Hematopoietic multipotent progenitor cell treated with erythropoietin and hydrocortisone succinate and interleukin-3 and kit ligand, for 8 days (in vitro differentiated cells): ENCODE results near the gene DUOXA2.
"Not testable (repeated sequence)": the region's sequence is repeated elsewhere in the genome, so short reads cannot be mapped to it uniquely, and the experiment has no call there.

Source experiments
- DNase-seq: peaks from one replicate; pipeline ENCODE4 v3.0.0-alpha.2; 2015

Gene DUOXA2

DNA sequence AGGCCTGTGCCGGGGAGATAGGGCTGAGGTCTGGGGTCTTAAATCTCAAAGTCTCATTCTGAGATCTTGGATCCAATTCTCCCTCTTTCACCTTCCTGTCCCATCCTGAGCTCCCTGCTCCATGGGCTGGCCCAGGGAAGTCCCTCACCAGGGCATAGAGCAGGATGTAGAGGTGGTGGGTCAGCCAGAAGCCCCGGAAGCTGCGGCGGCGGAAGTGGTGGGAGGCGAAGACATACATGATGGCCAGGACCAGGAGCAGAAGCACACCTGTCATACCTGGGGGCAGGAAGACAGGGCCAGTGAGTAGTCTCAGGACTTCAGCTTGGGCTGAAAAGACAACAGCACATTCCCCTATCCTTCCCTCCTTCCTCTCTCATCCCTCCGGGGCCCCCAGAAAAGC lies 16.7 kb upstream of the DUOXA2 start:
- no peak for DNase-seq

DNA sequence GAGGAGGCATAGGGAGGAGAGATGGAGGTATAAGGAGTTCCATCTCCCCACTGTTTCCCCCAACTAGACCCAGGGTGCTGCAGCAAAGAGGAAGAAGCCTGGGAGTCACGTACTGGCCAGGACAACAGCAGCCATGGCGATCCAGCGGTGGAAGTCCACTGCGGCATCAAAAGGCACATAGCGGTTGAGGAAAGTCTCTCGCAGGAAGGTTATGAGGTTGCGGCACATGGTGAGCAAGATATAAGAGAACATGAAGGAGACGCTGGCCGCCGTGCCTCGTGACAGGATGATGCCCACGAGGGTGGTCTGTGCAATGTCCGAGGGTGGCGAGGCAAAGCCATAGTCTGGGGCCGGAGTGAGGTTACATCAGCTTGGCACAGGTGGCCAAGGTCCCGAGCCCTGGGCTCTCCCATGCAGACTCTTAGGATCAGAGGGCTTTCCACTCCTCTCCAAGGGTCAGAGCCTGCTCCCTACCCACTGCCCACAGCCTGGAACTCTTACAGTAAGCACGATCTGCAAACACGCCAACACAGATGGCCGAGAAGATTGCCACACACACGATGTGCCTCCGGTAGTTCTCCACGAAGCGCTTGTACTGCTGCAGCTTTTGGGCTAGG lies 14.5 kb upstream of the DUOXA2 start:
- DNase-seq, result no peak

DNA sequence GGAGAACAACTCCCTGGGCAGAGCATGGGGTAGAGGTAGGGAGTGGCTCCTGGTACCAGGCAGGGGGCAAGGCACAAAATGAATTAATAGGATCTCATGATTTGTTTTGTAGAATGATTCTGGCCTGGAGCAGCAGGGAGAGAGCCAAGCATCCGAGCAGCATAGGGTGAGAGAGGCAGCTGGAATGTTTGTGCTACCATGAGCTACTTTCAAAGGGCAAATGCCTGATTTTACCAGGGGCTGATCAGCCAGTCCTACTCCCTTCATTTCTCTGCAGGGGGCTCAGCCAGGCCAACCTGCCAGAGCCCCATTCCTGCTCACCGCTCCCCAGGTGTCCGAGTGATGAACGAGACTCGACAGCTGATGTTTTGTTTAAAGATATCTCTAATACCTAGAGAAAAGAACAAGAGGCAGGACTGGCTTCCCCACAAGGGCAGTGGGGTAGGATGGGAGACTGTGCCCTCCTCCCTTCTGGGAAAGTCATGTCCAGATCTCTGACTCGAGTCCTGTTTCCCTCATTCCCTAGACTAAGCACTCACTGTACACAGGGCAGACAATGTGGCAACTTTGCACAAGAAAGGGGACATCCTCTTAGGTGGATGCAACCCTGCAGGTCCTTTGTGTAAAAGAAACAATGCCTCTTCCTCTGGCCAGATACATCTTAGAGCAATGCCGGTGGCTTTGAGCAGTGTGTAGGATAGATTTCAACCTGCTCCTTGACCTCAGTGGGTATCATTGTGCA lies 13.1 kb upstream of the DUOXA2 start:
- no peak for DNase-seq

DNA sequence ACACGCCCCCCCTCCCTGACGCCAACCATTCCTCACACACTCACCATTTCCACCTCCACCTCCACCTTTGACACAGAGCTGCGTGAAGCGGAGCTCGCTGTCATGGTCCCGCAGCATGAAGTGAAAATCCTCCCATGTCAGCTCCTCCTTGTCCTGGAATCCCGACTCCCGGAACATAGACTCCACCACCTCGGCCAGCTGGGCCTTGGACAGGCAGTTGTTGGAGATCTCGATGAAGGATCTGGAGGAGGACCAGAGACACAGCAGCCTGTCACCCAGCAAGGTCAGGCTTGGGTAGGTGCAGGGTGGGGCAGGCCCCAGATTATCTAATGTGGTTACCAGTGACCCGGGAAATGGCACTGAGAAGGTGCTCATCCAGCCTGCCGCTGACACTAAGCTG lies 12.4 kb upstream of the DUOXA2 start:
- DNase-seq, result no peak

DNA sequence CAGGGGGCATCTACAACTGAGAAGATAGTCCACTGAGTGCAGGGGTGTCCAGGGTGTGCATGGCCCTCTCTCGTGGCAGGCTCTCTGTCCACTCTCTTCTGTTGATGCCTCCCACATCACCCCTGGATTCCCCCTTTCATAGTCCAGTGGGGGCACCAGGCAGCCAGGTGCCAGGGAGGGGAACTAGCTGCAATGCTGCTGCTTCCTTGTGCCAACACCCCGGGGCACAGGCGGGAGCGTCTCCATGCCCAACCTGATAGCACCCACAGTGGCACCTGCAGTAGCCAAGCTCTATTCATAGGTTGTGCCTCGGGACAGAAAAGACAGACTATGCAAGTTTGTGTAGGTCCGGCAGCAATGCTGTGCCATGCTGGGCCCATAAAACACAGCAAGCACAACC lies 11.9 kb upstream of the DUOXA2 start:
- DNase-seq, result no peak

DNA sequence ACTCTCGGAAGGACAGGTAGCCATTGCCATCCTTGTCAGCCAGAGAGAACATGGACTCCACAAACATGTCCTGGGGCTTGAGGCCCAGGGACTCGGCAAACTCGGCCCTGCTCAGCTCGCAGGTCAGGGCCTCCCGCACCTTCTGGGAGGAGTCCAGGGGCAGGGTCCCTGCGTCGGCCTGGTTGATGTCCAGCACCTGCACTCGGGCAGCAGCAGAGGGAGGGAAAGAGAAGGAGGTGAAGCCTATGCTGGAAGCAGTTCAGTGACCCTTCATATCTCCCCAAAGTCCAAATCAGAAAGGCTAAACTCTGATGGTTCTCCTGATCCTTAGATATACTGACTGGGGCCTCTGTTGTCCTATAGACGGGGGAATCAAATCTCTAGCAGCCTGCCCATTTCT lies 10.0 kb upstream of the DUOXA2 start:
- DNase-seq, result not testable (repeated sequence)

DNA sequence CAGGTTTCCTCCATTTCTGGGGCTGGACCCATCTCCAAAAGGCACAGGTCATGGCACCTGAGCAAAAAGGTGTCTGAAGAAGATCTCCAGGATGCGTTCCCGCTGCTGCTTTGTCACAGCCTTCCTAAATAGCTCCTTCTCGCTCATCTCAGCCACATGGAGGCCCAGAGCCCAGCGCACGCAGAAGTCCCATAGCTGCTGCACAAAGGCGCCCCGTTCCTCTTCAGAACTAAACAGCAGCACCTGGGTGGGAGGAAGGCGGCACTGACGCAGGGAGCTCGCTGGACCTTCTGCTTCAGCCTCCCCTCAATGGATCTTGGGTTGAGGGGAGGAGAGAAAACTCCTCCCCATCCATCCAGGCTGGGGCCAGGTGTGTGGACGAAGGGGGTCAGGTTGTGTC lies 8.5 kb upstream of the DUOXA2 start:
- no peak for DNase-seq

DNA sequence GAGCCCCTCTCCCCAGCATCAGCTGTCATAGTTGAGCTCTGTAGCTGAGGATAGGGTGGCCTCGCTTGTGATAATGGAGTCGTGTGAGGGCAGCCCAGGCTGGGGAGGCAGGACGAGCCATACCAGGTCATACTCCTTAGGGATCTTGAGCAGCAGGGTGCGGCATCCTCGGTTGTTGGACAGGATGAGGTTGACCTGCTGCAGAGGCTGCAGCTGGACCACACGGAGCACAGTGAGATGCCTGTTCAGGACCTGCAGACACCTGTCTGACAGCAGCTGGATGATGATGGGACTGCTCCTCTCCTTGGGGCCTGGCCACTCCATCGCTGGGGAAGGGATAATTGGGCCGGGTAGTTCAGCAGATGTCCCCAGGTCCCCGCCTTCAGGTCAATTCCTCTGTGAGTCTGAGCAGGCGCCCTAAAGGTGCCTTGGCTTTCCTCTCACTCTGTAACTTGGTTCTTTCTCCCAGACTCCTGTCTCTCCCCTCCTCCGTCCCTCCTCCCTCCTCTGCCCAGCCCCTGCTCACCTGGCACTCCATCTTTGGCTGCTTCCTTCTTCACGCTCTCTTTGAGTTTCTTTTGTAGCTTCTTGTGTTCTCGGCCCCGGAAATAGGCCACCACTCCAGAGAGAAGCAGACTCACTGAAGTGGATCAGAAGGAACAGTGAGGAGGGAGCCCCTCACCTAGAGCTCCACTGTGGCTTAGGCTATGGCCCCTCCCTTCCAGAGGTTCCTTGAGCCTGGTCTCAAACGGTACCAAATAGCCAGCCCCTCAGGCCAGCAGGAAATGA lies 7.9 kb upstream of the DUOXA2 start:
- DNase-seq, result no peak

DNA sequence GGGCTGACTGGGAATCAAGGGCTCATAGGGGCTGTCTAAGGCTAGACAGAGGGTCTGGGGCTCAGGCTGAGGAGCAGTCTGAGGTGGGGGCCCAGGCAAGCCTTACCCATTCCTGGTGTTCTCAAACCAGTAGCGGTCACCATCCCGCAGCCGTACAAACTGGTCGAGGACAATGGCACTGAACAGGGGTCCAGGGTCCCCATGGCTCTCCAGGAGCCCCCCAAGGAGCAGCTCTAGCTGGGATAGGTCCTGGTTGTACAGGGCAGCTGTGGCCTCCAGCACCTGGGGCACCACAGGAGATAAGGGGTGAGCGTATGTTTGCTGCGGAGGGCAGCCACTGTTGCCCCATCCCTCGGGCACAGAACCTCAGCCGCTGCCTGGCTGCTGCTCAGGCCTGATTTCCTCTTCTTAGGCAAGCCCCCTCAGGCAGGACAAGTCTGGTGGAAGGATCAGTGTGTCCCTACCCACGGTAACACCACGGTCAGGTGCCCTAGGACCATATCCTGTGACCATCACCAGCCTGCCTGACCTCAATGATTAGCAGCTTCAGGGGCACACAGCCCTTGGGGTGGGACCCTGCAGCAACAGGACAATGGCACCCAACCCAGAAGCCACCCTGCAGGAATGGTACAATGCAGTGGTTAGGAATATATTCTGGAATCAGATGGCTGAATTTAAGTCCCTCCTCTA lies 6.0 kb upstream of the DUOXA2 start:
- DNase-seq, result no peak

DNA sequence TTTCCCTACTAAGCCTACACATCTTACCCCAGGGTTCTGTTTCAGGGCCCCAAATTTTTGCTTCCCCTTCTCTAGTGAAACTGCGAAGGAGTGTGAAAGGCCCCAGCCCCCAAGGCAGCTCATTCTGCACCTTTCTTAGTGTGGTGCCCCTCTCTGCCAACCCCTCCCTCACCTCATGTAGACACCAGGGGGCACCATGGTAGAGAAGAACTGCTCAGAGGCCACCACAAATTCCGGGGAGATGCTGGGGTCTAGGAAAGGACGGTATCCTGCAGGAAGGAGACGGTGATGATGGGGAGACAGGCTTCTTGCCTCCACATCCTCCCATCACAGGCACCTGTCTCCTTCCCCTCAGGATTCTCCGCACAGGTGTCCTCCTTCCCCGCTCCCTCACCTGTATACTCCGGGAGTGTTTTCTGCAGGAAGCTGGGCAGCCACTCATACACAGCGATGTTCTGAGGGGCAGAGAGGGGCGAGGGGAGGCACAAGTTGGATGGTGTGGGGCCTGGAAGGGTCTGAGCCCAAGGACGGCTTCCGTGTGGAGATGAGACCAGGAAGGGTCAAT lies 3.8 kb upstream of the DUOXA2 start:
- no peak for DNase-seq

DNA sequence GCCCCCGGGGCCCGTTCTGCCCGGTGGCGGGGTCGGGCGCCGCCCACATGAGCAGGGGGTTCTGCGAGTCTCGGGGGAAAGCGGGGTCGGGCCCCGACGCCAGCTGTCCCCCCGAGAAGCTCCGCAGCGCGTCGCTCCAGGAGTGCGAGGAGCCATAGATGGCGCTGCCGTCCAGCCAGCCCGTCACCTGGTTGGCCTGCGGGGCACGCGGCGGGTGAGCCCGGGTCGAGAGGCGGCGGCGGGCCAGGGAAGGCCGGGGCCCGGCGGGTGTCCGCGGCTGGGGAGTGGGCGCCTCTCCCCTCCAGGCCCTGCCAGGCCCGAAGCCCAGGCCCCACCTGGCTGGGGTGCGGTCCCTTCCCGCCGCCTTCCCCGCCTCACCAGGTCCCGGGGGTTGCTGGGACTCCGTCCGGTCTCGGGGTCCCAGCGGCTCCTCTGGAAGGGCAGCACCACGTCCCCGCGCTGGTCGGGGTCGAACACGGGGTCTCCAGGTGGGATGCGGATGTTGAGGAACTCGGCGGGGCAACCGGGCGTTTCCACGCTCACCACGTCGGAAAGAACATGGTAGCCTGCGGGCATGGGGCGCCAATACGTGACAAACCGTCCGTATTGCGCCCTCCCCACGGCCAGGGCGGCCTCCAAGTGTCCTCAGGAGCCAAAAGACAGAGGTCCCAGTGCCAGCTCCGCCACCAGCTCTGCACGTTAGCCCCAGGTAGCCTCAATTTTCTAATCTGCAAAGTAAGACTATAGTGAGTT lies 2.6 kb upstream of the DUOXA2 start:
- DNase-seq, result no peak

DNA sequence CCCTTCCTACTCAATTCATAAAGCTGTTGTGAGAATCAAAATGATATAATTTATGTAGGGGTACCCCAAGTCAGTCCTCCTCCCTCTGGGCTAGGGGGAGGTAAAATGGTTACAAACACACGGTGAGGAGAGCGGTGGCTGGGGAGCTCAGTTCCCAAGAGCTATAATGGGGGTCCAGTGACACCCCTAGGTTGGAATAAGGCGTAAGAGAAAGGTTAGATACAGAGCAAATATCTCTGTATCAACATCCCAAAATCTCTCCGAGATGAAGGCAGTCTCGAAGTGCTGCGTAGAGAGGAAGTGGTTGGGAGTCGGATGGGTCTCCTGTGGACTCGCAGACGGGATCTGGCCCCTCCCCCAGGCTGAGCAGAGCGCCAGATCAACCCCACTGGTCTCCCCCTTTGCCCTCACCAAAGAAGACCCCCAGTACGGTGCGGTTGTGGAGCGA lies 2.0 kb upstream of the DUOXA2 start:
- DNase-seq, result no peak

DNA sequence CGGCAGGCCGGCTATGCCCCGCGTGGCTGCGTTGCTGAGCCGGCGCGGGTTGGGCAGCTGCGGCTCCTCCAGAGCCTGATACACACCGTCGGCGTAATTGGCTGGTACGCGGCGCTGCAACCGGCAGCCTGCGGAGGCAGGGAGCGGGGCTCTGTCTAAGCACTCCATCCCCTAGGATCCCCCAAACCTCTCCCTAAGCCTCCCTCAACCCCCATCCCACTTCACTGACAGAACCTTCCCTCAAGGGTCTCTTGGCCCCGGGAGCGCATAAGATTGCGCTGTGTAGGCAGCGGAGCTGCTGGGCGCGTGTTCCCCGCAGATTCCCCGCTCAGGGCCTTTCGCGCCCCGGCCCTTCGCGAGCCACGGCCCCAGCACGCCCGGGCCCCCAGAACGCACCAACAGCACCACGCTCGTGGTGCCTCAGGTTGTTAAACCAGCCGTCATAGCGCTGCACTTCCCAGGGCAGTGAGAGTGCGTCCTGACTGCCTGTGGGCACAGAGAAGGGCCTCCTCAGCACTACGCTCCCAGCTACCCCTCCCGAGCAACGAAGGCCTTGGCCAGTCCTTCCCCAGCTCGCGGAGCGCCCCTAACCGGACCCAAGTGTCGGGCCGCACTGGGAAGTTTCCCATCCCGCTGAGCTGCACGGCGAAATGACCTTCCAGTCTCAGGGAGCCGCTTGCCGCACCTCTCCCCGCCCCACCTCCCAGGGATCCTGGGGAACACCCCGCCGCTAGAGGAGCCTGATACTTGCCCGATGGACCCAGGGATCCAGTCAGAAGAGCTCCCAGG lies 1.3 kb upstream of the DUOXA2 start:
- DNase-seq, result no peak

DNA sequence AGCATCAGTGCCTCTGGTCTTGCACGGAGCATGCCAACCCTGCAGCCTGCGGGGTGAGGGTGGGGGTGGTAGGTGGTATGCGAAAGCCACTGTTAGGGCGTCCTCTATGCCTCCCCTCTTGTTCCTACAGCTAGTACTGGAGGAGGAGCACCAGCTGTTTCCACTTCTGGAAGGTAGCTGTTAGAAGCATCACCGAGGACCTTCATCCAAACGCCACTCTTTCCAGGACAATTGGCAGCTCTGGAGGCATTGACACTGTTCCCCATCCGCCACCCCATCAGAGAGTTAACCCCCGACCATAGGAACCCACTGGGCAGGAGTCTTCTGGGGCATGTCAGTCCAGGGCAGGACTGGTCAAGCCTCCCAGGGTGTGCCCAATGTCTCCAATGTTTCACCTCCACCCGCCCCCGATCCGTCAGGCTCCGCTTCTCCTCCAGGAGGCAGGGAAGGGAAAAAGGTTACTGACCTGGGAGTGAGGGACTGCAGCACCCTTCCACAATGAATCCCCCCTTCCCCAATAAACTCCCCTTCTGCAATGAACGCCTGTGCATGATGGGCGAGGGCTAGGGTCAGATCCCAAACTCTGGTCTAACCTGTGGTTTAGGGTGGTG lies 641 bp upstream of the DUOXA2 start:
- no peak for DNase-seq

DNA sequence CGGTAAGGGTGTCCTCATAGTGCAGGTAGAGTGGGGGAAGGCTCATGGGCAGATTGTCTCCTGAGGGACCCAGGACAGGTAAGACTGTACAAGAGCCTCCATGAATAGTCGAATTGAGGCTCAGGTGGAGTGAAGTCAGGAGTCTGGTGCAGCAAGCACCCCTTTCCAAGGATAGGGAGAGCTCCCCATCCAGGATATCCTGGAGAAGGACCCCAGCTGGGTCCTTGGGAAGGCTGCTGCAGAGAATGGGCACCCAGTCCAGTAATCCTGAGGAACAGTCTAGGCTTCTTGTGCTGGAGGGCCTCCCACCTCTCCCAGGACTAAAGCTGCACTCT lies 592 bp downstream of the DUOXA2 start:
- DNase-seq, result no peak

DNA sequence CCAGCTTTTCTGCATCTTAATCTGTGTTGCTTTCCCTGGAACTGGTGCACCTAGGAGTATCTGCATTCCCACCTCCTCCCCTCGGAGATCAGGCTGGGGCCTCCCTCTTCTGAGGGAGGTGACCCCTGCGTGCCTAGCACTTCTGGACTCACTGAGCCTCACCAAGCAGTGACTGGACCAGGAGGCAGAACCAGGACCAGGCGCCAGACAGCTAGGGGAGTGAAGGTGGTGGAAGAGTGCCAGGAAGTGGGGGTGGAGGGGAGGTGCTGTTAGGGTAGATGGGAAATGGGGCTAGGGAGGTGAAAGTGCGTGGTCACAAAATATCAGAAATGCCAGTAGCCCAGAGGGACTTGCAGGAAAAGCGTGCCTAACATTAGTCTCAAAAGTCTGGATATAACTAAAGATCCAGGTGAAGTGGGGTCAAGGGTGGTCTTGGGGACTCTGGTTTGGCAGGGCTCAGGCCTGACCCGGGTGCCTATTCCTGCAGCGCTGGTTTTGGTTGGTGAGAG lies 1.2 kb downstream of the DUOXA2 start:
- DNase-seq, result no peak

DNA sequence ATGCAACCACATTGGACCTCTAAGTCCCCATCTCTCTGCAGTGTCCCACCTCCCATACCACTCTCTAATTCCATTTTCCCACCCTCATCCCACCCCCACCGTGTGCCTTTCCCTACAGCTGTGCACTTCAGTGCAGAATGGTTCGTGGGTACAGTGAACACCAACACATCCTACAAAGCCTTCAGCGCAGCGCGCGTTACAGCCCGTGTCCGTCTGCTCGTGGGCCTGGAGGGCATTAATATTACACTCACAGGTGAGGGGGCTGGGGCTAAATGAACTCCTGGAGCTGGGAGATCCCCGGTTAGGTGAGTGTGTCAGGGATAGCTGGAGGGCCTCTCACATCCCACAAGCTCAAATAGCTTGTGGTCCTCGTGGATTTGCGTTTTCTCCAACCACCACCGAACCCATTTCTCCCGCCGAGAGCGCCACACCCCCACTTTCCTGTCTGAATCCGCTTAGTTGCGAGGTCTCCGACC lies 1.9 kb downstream of the DUOXA2 start:
- DNase-seq, result no peak

DNA sequence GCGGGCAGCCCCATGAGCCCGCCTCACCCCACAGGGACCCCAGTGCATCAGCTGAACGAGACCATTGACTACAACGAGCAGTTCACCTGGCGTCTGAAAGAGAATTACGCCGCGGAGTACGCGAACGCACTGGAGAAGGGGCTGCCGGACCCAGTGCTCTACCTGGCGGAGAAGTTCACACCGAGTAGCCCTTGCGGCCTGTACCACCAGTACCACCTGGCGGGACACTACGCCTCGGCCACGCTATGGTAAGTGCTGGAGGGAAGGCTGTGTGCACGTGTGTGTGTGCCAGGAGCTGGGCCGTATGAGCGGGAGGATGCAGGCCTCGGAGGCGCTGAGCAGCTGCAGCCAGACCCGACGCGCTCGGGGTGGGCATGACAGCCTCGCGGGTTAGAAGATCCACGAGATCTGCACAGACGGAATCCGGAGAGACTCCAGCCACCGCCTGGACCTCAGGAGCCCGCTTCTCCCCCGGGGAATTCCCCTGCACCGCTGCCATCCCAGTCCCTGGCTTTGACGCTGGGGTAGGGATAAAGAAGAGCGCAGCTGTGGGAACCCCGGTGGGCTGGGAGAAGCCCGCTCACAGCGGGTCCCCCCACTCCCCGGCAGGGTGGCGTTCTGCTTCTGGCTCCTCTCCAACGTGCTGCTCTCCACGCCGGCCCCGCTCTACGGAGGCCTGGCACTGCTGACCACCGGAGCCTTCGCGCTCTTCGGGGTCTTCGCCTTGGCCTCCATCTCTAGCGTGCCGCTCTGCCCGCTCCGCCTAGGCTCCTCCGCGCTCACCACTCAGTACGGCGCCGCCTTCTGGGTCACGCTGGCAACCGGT lies 2.6 kb downstream of the DUOXA2 start:
- no peak for DNase-seq

DNA sequence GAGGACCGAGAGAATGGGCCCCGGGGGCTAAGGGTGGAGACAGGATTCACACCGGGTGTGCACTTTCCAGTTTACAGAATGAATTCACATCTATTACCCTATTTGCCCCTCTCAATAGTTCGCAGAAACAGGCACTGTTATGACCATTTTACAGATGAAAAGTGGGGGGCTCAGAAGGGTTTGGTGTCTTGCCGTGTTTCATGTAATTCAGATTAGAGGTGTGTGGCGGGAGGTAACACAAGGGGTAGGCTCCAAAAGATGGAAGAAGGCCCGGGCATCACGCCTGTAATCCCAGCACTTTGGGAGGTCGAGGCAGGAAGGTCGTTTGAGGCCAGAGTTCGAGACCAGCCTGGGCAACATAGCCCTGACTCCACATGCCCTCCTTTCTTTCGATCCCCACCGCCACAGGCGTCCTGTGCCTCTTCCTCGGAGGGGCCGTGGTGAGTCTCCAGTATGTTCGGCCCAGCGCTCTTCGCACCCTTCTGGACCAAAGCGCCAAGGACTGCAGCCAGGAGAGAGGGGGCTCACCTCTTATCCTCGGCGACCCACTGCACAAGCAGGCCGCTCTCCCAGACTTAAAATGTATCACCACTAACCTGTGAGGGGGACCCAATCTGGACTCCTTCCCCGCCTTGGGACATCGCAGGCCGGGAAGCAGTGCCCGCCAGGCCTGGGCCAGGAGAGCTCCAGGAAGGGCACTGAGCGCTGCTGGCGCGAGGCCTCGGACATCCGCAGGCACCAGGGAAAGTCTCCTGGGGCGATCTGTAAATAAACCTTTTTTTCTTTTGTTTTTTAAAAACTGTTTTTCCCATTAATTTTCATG lies 3.4 kb downstream of the DUOXA2 start:
- no peak for DNase-seq
